Measurements from ENCODE around the gene PRR30. TPM values are rescaled to one million over a fixed set of nuclear protein-coding genes. Genes with fewer than 3 reads are reported as not detected.
A peak's percentile ranks its signal among the peaks of the same experiment; 100 is the strongest.
"Not testable (repeated sequence)": the region's sequence is repeated elsewhere in the genome, so short reads cannot be mapped to it uniquely, and the experiment has no call there.

PRR30 gene
- polyA plus RNA-seq (2014; cell fraction: cytosol; rRNA removed), result not detected in 2 replicates
- not detected in 2 replicates for polyA plus RNA-seq (2014; cell fraction: nucleus; rRNA removed)

DNA sequence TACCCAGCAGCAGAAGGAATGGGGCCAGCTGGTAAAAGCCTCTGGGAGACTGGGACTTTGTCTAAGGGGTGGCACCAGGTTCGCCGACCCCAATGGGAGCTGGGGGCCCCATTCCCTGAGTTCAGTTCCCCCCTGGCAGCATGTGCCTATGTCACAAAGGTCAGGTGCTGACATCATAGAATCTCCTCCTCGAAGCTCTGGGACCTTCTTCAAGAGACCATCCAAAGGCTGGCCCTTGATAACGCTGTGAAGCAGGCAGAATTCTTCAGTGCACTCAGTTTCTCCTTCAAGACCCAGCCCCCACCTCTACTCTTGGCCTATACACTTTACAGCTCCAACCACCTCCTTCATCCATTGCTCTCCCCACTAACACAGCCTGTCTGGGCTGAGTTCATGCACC is at the start of gene PRR30:
PRR30 (minus strand) TSS at position 101 of the 400 bp plus-strand sequence. CDS start 1,081 bp downstream, outside the sequence.
- no peak for DNase-seq (ENCODE audit: low spot score)

- no peak for DNase-seq (ENCODE audit: low spot score)
Observed at GRCh38 chr2:27186613-27187345, 47.6 kb upstream of the PRR30 start.

DNA sequence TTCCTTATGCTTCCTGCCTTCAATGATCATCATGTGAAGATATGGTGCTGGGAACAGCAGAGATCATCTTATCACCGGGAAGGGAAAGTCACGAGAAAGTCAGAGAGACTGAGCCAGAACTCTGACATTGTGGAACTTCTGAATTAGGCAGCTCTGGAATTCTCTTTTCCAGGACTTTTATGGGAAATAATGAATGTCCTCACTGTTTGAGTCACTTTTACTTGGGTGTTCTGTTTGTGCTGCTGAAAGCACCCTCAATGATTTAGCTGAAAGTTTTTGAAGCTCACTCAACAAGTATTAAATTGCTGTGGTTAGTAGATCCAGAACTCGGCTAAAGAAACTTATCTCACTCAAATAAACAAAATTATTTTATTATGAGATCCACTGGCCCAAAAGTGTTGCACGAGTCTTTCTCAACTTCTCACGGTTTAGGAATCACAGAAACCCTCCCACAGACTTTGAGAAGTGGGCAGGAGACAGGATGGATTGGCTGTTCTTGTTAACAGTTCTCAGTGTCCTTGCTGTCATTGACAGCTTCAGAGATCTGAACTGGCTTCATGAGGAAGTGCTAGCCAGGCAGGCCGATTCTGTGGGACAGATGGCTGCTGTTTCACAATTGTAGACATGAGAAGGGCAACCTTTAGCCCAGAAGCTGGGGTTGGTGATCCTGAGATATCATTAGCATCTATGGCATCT is 46.3 kb upstream of the PRR30 start:
- no peak for DNase-seq (ENCODE audit: low spot score)

DNA sequence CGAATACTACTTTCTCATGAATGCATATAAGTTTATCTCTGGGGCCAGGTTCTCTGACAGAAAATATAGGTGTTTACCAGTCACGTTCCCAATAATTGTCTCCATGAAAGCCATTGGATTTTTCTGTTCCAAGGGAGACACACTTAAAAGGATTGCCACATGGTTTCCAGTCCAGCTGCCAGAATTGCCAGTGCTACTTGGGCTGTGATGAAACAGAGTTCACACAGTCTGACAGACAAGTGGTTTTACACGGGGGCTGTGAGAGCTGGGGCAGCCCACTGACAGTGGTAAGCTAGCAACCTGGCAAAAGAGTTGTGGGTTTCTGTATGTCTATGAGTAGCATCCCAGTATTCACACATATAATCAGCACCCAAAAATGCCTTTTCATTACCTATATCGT is 44.9 kb upstream of the PRR30 start:
- DNase-seq (ENCODE audit: low spot score), result no peak

- no peak for DNase-seq (ENCODE audit: low spot score)
Observed at GRCh38 chr2:27182346-27182745, 43.1 kb upstream of the PRR30 start.

DNA sequence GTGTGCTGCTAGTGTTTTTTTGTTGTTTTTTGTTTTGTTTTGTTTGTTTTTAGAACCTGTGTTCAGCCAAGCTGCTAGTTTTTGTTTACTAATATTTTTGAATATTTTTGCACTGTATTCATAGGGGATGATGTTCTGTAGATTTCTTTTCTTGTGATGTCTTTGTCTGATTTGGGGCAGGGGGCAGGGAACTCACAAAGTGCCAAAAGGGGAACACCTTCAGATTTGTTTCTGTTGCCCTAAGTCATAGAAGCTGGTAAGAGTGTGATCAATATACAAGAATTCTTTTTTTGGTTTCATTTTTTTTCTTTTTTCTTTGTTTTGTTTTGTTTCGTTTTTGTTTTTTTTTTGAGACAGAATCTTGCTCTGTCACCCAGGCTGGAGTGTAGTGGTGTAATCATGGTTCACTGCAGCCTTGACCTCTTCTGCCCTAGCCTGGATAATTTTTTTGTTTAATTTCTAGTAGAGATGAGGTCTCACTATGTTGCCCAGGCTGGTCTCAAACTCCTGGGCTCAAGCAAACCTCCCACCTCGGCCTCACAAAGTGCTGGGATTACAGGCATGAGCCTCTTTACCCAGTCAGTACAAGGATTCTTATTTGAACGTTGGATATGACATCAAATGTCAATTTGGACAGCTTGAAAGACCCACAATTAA is 40.3 kb upstream of the PRR30 start:
- DNase-seq (ENCODE audit: low spot score), result no peak

GRCh38 chr2:27178469-27178868 is 39.3 kb upstream of the PRR30 start:
- no peak for DNase-seq (ENCODE audit: low spot score)

DNA sequence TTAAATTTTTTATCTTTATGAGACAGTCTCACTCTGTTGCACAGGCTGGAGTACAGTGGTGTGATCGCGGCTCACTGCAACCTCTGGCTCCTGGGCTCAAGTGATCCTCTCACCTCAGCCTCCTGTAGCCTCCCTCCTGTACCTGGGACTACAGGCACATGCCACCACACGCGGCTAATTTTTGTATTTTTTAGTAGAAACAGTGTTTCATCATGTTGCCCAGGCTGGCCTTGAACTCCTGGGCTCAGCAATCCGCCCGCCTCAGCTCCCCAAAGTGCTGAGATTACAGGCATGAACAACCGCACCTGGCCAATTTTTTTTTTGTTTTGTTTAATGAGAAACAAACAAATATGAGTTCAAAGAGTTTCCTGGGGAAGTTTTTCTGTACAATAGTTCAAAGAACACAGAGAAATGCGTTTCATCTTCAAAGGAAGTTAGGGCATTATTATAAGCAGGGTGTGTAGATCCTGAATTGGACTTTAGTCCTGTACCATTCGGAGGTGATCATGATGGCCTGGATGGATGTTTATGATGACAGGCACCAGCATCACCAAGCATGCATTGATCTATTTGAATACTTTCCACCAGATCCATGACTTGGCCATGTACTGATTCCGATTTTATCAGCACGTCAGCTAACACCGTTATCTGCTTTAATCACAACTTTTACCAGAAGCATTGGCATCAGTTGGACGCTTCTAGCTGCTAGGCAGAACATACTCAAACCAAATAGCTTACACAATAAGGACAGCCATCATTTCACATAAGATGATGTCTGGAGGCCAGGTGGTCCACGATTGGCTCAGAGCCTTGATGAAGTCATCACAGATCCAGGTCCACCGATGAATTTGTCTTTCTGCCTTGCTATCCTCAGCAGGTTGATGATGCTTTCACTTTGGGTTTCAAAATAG is 38.5 kb upstream of the PRR30 start:
- no peak for DNase-seq (ENCODE audit: low spot score)

GRCh38 chr2:27175781-27176180 is 36.6 kb upstream of the PRR30 start:
- DNase-seq (ENCODE audit: low spot score), result not testable (repeated sequence)

DNA sequence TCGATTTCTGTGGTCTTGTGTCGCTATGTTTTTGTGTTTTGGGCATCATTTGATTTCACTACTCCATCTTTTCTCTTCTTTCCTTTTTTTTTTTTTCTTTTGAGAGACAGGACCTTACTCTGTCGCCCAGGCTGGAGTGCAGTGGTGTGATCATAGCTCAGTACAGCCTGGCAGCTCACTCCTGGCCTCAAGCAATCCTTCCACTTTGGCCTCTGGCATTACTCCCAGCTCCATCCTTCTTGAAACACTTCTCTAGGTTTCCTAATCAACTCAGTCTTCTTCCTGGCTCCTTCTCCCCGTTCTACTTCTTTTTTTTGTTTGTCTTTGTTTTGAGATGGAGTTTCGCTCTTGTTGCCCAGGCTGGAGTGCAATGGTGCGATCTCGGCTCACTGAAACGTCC is 36.1 kb upstream of the PRR30 start:
- DNase-seq (ENCODE audit: low spot score), result no peak

DNA sequence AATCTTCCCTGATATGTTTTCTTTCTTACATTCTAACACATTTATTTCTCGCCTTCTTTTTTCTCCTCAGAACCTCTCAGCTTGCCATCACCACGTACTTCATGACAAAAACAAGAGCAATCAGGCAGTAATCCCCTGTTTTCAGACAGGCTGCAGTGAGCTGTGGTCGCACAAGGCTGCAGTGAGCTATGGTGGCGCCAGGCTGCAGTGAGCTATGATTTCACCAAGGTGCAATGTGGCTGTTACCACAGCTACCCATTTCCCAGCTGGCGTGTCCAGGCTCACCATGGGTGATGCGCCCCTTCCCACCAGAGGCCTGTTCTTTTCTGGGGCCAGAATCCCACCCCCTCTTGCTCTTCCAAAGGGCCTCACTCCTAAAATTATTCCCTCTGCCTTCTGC is 35.4 kb upstream of the PRR30 start:
- no peak for DNase-seq (ENCODE audit: low spot score)

DNA sequence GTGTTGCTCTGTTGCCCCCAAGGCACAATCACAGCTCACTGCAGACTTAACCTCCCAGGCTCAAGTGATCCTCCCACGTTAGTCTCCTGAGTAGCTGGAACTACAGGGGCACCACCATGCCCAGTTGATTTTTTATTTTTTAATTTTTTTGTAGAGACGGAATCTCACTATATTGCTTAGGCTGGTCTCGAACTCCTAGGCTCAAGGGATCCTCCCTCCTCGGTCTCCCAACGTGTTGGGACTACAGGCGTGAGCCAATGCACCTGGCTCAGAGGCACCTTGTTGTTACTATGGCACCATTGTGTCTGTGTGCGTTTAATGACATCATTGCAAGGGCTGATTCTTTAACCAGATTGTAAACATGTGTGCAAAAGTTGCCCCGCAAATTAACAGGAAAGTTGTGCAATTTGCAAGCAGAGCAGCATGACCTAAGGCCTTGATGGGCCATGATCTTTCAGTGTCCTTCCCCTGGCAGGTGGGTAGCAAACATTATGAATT is 32.2 kb upstream of the PRR30 start:
- no peak for DNase-seq (ENCODE audit: low spot score)

- no peak for DNase-seq (ENCODE audit: low spot score)
Observed at GRCh38 chr2:27170581-27171337, 31.5 kb upstream of the PRR30 start.

DNA sequence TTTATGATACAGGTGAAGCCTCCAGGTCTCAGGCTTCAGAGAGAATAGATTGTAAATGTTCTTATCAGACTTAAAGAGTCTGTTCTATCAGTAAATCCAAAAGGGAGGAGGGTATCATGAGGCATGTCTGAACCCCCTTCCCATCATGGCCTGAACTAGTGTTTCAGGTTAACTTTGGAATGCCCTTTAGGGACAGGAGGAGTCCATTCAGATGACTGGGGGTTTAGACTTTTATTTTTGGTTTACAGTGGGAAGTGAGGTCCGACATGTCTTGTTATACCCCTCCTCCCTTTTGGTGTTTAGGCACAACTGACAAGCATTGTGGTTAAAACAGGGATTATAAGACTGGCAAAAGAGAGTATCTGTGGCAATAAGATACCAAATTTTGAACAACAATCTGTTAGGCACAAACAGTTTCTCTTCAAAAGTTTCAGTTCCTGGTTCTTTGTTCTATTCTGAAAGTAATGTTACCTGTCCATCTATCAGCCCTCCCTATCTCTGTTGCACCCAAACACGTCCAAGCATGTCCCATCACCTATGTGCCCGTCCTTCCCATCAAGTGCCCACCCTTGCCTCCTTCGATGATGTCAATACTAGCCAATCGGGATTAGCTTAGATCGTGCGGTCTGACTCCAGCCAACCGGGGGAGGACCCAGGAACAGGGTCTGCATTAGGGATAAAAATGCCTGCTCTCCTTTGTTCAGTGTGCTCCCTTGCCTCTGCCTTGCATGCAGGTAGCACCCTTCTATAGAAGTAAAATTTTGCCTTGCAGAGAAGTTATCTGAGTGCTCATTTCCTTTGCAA is 26.0 kb upstream of the PRR30 start:
- DNase-seq (ENCODE audit: low spot score), result no peak

- no peak for DNase-seq (ENCODE audit: low spot score)
Observed at GRCh38 chr2:27162151-27163121, 23.2 kb upstream of the PRR30 start.

DNA sequence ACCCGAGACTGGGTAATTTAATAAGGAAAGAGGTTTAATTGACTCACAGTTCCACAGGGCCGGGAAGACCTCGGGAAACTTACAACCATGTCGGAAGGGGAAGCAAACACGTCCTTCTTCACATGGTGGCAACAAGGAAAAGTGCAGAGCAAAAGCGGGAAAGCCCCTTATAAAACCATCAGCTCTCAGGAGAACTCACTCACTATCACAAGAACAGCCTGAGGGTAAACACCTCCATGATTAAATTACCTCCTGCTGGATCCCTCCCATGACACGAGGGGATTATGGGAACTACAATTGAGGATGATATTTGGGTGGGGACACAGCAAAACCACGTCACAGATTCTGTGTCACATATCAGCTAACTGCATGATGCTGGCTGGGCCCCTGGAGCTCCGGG is 21.0 kb upstream of the PRR30 start:
- peak; percentile 51 for DNase-seq (ENCODE audit: low spot score)

GRCh38 chr2:27159271-27159670 is 20.1 kb upstream of the PRR30 start:
- DNase-seq (ENCODE audit: low spot score), result no peak

- no peak for DNase-seq (ENCODE audit: low spot score)
Observed at GRCh38 chr2:27158468-27158867, 19.3 kb upstream of the PRR30 start.

Data from SK-N-DZ (cell line).